GM10248 (cell line): ENCODE measurements around the gene ALG14.
"Not testable (repeated sequence)": the region's sequence is repeated elsewhere in the genome, so short reads cannot be mapped to it uniquely, and the experiment has no call there.

Experiments
- CTCF ChIA-PET: fragments of 300-600 bp; sonication (Branson Sonifier 250); formaldehyde crosslinking; extraction: SDS; loops from one replicate; lab custom pipeline; 2021; ENCODE audit warnings: antibody characterized with exemption; lab: Yijun Ruan, JAX
- POLR2A ChIA-PET: fragments of 350-650 bp; sonication (Branson Sonifier 250); formaldehyde crosslinking; extraction: SDS; loops from one replicate; lab custom pipeline; 2020; ENCODE audit warnings: antibody characterized with exemption; lab: Yijun Ruan, JAX
- DNase-seq: peaks from one replicate; pipeline ENCODE4 v3.0.0; 2012; ENCODE audit errors: extremely low spot score
- TF ChIP-seq, protein P1 (sequence below): IDR thresholded peaks from 2 replicates; pipeline ENCODE4 v1.5.1; 2012; ENCODE audit warnings: mild to moderate bottlenecking, low read depth; ENCODE audit errors: extremely low read depth, missing control alignments, control extremely low read depth

The ALG14 gene

DNA sequence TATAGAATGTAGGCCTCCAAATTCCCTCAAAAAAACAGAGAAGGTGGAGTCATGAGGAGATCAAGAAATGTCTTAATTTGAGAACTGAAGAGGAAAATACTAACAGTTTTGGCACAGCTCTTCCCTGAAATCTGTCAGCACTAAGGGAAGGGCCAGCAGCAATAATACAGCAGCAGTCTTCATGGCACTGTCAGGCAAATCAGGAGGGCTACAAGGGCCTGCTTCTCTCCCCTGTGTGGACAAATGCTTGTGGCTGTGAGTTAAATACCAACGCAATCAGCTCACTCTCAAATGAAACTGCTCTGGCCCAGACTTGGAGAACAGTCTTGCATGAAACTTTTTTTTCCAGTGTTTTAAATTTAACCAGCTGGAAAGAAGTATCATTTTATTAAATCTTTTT is 125.3 kb downstream of the ALG14 start:
- ChIA-PET CTCF (interaction anchor here (1.0 kb wide), 1 partner anchor 72 kb away, joined by 3 read pairs; no protein-coding TSS in a partner anchor), POLR2A (no interaction called here)
- DNase-seq = no peak
- TF ChIP-seq, protein P1, sequence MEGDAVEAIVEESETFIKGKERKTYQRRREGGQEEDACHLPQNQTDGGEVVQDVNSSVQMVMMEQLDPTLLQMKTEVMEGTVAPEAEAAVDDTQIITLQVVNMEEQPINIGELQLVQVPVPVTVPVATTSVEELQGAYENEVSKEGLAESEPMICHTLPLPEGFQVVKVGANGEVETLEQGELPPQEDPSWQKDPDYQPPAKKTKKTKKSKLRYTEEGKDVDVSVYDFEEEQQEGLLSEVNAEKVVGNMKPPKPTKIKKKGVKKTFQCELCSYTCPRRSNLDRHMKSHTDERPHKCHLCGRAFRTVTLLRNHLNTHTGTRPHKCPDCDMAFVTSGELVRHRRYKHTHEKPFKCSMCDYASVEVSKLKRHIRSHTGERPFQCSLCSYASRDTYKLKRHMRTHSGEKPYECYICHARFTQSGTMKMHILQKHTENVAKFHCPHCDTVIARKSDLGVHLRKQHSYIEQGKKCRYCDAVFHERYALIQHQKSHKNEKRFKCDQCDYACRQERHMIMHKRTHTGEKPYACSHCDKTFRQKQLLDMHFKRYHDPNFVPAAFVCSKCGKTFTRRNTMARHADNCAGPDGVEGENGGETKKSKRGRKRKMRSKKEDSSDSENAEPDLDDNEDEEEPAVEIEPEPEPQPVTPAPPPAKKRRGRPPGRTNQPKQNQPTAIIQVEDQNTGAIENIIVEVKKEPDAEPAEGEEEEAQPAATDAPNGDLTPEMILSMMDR = no peak

DNA sequence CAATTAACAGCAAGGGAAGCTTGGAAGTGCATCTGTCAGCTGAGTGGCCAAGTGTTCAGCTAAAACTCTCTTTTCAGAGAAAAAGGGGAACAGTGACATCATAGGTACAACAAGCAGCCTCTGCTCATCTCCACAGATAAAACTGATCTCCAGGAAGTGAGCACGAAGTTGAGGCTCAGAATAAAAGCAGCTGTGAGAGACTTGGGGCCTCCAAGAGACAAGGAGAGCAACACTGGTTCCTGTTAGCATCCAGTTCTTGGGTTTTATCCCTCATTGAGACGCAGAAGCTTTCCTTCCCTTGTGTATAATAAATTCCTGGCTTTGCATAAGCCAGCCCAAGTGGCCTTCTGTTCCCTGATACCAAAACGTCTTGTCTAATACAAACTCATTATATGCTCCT is 125.9 kb downstream of the ALG14 start:
- DNase-seq = no peak
- CTCF ChIA-PET = no interaction called here
- TF ChIP-seq, protein P1 = no peak
- POLR2A ChIA-PET = no interaction called here

DNA sequence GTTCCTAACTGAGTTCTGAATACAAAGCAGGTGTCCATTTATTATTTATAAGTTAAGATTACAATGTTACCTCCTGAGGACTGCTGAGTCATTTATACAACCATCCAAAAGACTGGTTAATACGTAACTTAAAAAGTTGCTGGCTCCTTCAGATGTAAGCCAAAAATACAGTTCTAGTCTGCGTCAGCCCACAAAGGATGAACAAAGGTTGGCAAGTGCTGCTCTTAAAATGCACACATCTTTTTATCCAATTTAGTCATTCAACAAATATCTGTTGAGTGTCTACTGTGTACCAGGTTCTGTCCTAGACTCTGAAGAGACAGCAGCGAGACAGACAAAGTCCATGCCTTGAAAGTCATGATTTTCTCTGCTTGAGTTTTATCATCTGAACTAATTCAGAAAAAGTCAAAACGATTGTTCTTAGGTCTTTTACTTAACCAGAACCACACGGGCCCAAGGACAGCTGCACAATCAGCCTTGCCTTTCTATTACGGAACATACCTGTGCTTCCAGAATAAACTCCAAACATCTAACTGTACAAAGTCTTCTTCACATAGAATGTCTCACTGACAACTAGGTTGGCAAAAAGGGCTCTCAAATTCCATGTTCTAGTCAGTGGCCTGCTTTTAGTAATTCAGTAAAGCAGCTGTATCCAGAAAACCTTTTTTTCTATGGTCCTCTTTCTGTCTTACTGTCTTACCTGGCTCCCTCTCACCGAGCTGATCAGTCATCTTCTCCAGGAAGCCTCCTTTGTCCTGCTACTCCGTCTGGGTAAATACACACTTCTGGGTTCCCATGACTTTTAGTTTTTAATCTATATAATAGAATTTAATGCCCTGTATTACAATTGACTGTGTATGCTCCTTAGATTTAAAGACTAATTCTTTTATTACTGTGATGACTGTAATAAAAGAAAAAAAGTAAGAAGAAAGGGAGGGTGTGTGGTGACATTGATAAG is 130.3 kb downstream of the ALG14 start:
- POLR2A ChIA-PET = no interaction called here
- CTCF ChIA-PET = interaction anchor here (1.2 kb wide), 1 partner anchor 25 kb away, joined by 3 read pairs; no protein-coding TSS in a partner anchor
- TF ChIP-seq, protein P1 = no peak
- no peak for DNase-seq

DNA sequence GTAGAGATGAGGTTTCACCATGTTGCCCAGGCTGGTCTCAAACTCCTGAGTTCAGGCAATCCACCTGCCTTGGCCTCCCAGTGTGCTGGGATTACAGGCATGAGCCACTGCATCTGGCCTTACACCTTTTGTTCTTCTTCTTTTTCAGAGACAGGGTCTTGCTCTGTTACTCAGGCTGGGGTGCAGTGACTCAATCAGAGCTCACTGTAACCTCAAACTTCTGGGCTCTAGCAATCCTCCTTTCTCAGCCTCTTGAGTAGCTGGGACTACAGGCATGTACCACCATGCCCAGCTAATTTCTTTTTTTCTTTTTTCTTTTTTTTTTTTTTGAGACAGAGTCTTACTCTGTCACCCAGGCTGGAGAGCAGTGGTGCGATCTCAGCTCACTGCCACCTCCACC is 131.3 kb downstream of the ALG14 start:
- CTCF ChIA-PET, POLR2A ChIA-PET, DNase-seq: not testable (repeated sequence)

DNA sequence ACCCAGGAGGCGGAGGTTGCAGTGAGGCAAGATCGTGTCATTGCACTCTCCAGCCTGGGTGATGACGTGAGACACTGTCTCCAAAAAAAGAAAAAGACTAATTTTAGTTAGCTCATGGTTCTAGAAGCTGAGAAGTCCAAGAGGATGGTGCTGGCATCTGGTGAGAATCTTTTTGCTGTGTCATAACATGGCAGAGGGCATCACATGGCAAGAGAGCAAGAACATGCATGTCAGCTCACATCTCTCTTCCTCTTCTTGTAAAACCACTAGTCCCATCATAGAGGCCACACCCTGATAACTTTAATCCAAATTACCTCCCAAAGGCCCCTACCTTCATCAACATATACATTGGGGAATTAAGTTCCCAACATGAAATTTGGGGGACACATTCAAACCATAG is 132.0 kb downstream of the ALG14 start:
- ChIA-PET CTCF (no interaction called here), POLR2A (no interaction called here)
- no peak for DNase-seq
- TF ChIP-seq, protein P1 = no peak

DNA sequence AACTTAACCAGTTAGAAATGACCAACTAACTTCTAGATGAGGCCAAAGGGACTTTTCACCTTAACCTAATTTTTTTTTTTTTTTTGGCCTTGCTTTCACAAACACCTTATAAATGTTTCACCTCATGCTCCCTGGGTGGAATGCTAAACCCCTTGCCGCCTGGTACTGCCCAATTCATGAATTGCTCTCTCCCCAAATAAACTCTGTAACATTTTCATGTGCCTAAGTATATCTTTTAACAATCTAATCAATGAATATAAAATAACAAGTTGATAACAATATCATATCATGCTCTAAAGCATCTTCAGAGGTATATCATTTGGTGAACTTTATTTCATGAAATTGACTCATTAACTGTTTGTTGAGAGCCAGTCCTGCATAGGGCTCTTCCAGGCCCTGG is 134.9 kb downstream of the ALG14 start:
- TF ChIP-seq, protein P1 = no peak
- no peak for DNase-seq
- ChIA-PET CTCF (no interaction called here), POLR2A (no interaction called here)
